ENCODE measurements around the gene UMOD. TPM values are rescaled to one million over a fixed set of nuclear protein-coding genes. Genes with fewer than 3 reads are reported as not detected.

The UMOD gene
- total RNA-seq, 2 donors from 2014 or later = 12.7 to 31.3 TPM

- DNase-seq = no peak
- TF ChIP-seq CTCF (IDR thresholded peaks at IDR 0.05) (no peak), POLR2A (IDR thresholded peaks at IDR 0.05) (no peak)
- H3K27ac ChIP-seq = no peak overlapping the region
- intact Hi-C loops (cut with DNase I) = loop anchor here (5.0 to 10.0 kb wide), 2 partner anchors 73 to 400 kb away; no protein-coding TSS in a partner anchor
- H3K9me3 ChIP-seq = no peaks in the 10 kb centered on the region
- 52 to 63% methylated on average over 5 of the region's 5 CpGs for WGBS, 2 donors
- H3K4me3 ChIP-seq = no peak overlapping the region
- ATAC-seq = no peak
- no peaks in the 10 kb centered on the region for H3K36me3 ChIP-seq (replicated peaks in 1 of 2; ENCODE audit: insufficient read depth in 1 of 2, low read depth in 2 of 2)
- H3K27me3 ChIP-seq = no peaks in the 10 kb centered on the region
- H3K4me1 ChIP-seq = no peaks in the 10 kb centered on the region
Measured at GRCh38 chr16:20301840-20302239, 50.7 kb downstream of the UMOD start.

- intact Hi-C loops (cut with DNase I) = loop anchor here (5.0 to 10.0 kb wide), 2 partner anchors 74 to 398 kb away; no protein-coding TSS in a partner anchor
- Histone ChIP-seq H3K27me3 (no peaks in the 10 kb centered on the region), H3K9me3 (no peaks in the 10 kb centered on the region), H3K27ac (peak overlapping the region in 2 of 4 donors; percentile 8 to 11), H3K4me3 (no peak overlapping the region), H3K4me1 (no peaks in the 10 kb centered on the region), H3K36me3 (replicated peaks in 1 of 2; ENCODE audit: insufficient read depth in 1 of 2, low read depth in 2 of 2) (no peaks in the 10 kb centered on the region)
- DNase-seq (peak; percentile 69 to 77 (median 73)), ATAC-seq (peak; percentile 59)
- 9 to 11% methylated on average over 16 of the region's 16 CpGs for WGBS, 2 donors
- TF ChIP-seq POLR2A (IDR thresholded peaks at IDR 0.05) (no peak), CTCF (IDR thresholded peaks at IDR 0.05) (peak in 5 of 7 experiments; percentile 68 to 85 (median 80))
Measured at GRCh38 chr16:20300312-20301097, 52.0 kb downstream of the UMOD start.

GRCh38 chr16:20298452-20298851 is 54.1 kb downstream of the UMOD start:
- no peaks in the 10 kb centered on the region for H3K4me1 ChIP-seq
- 50 to 73% methylated on average over 5 of the region's 5 CpGs for WGBS, 2 donors
- intact Hi-C loops (cut with DNase I) = no loop called here
- no peak for DNase-seq
- H3K9me3 ChIP-seq = no peaks in the 10 kb centered on the region
- H3K27me3 ChIP-seq = no peaks in the 10 kb centered on the region
- H3K36me3 ChIP-seq (replicated peaks in 1 of 2; ENCODE audit: insufficient read depth in 1 of 2, low read depth in 2 of 2) = no peaks in the 10 kb centered on the region
- H3K4me3 ChIP-seq = no peak overlapping the region
- no peak overlapping the region for H3K27ac ChIP-seq
- TF ChIP-seq POLR2A (IDR thresholded peaks at IDR 0.05) (no peak), CTCF (IDR thresholded peaks at IDR 0.05) (no peak)
- no peak for ATAC-seq

- intact Hi-C loops (cut with DNase I) = no loop called here
- no peak overlapping the region for H3K27ac ChIP-seq
- H3K9me3 ChIP-seq = no peaks in the 10 kb centered on the region
- DNase-seq (no peak), ATAC-seq (no peak)
- H3K27me3 ChIP-seq = no peaks in the 10 kb centered on the region
- H3K36me3 ChIP-seq (replicated peaks in 1 of 2; ENCODE audit: insufficient read depth in 1 of 2, low read depth in 2 of 2) = no peaks in the 10 kb centered on the region
- TF ChIP-seq CTCF (IDR thresholded peaks at IDR 0.05) = no peak
- no peak for TF ChIP-seq POLR2A (IDR thresholded peaks at IDR 0.05)
- H3K4me1 ChIP-seq = no peaks in the 10 kb centered on the region
- WGBS, 2 donors = 41 to 49% methylated on average over 15 to 16 of the region's 16 CpGs
- H3K4me3 ChIP-seq = no peak overlapping the region
Measured at GRCh38 chr16:20291208-20292206, 61.0 kb downstream of the UMOD start.
